Muscle of leg (tissue), 16 donors: ENCODE results near the gene HOXD12. TPM values are rescaled to one million over a fixed set of nuclear protein-coding genes. Genes with fewer than 3 reads are reported as not detected.

ENCODE experiments used
- DNase-seq: peaks from one replicate; pipeline ENCODE4 v3.0.0; 2013
- H3K27ac ChIP-seq: one replicate; pipeline ENCODE4 v1.5.1; 2013; ENCODE audit warnings: mild to moderate bottlenecking, low read length, control low read depth
- H3K27me3 ChIP-seq: one replicate; pipeline ENCODE4 v1.6.1; 2013; ENCODE audit warnings: low read length; ENCODE audit not compliant: control insufficient read depth, insufficient read depth
- H3K36me3 ChIP-seq: one replicate; pipeline ENCODE4 v1.6.1; 2013; ENCODE audit warnings: low read length; ENCODE audit not compliant: control insufficient read depth, insufficient read depth
- H3K4me1 ChIP-seq: one replicate; pipeline ENCODE4 v1.6.1; 2013; ENCODE audit warnings: low read length; ENCODE audit not compliant: control insufficient read depth, insufficient read depth
- H3K4me3 ChIP-seq: one replicate; pipeline ENCODE4 v1.5.1; 2013; ENCODE audit warnings: low read length, control low read depth
- H3K9me3 ChIP-seq: replicated peaks from 2 replicates; pipeline ENCODE4 v1.6.1; 2013; ENCODE audit warnings: low read depth, low read length; ENCODE audit not compliant: control insufficient read depth
- WGBS: methylation state at CpG from one replicate; pipeline ENCODE4 v1.1.5; 2013; ENCODE audit warnings: missing lambda C conversion rate; ENCODE audit not compliant: insufficient coverage; 5-methylcytosine and 5-hydroxymethylcytosine counted together
- long read RNA-seq, 11 donors: transcript quantifications; one replicate each; lab custom pipeline, GENCODE V29; 2026
- polyA plus RNA-seq, 8 donors: library from polyadenylated mRNA; unstranded; fragments of 120-200 nt; gene quantifications; one replicate each; pipeline versions ENCODE4 v1.2.1 to v1.2.3, GENCODE V29; 2013; ENCODE audit warnings: inconsistent platforms in 1 of 8, low replicate concordance in 1 of 8; ENCODE audit not compliant: insufficient read length in 8 of 8, insufficient read depth in 1 of 8
- total RNA-seq: library from RNA; stranded (reverse); fragments of 120-200 nt; gene quantifications from one replicate; pipeline ENCODE4 v1.2.4, GENCODE V29; 2013

Gene HOXD12, protein sequence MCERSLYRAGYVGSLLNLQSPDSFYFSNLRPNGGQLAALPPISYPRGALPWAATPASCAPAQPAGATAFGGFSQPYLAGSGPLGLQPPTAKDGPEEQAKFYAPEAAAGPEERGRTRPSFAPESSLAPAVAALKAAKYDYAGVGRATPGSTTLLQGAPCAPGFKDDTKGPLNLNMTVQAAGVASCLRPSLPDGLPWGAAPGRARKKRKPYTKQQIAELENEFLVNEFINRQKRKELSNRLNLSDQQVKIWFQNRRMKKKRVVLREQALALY
- total RNA-seq (not detected), polyA plus RNA-seq (under 1 TPM in 1 of 8 donors, not detected in 7; 0.15 TPM)
- long read RNA-seq, donor 1 = 0 reads
- long read RNA-seq, donor 2 = 0 reads
- long read RNA-seq, donor 3 = 0 reads
- long read RNA-seq, donor 4 = 0 reads
- long read RNA-seq, donor 5 = 0 reads
- long read RNA-seq, donor 6 = 0 reads
- long read RNA-seq, donor 7 = 0 reads
- long read RNA-seq, donor 8 = 0 reads
- long read RNA-seq, donor 9 = 0 reads
- long read RNA-seq, donor 10 = 0 reads
- long read RNA-seq, donor 11 = 0 reads

DNA sequence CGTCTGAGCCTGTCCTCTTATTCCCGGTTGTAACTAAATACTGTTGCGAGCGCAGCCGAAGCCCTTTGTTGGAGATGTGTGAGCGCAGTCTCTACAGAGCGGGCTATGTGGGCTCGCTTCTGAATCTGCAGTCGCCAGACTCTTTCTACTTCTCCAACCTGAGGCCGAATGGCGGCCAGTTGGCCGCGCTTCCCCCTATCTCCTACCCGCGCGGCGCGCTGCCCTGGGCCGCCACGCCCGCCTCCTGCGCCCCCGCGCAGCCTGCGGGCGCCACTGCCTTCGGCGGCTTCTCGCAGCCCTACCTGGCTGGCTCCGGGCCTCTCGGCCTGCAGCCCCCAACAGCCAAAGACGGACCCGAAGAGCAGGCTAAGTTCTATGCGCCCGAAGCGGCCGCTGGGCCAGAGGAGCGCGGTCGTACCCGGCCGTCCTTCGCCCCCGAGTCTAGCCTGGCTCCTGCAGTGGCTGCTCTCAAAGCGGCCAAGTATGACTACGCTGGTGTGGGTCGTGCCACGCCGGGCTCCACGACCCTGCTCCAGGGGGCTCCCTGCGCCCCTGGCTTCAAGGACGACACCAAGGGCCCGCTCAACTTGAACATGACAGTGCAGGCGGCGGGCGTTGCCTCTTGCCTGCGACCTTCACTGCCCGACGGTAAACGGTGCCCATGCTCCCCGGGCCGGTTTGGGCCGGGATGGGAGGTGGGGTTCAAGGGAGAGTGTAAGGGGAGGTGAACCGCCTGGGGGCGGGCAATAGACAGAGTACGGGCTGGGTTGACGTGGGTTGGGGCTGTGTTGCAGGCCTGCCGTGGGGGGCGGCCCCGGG, at the start of gene HOXD12:
HOXD12 (plus strand) TSS at position 68 of the 819 bp plus-strand sequence; CDS start at position 75, 7 bp downstream.
- no peaks in the 10 kb centered on the region for H3K36me3 ChIP-seq
- no peak within 1 kb of the TSS for H3K4me3 ChIP-seq
- H3K9me3 ChIP-seq = no peaks in the 10 kb centered on the region
- 4% methylated on average over 65 of the region's 70 CpGs for WGBS
- DNase-seq = no peak
- H3K4me1 ChIP-seq = peaks cover 46% of the 10 kb centered on the region
- peaks cover 98% of the 10 kb centered on the region for H3K27me3 ChIP-seq
- H3K27ac ChIP-seq = no peak within 1 kb of the TSS

DNA sequence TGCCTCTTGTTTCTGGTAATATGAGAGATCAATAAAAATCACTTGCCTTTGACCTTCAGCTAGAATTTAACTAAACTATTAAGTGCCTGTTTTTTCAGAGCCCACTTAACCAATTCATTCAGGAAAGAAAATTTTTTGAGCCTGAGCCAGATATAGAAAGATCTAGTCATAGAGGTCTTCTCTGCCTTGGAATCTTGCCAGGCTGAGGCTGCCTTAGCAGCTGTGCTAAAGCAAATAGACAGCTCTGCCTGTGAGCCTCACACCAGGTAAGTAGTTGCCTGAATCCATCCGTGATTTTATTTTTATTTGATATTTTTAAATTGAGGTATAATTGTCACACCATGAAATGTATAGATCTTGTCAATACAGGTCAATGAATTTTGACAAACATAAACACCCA, 43.2 kb upstream of the HOXD12 start:
- DNase-seq = no peak
- no CpG with 5 or more reads among the region's 1 CpG for WGBS
- no peaks in the 10 kb centered on the region for H3K4me1 ChIP-seq
- H3K36me3 ChIP-seq = no peaks in the 10 kb centered on the region
- no peak overlapping the region for H3K27ac ChIP-seq
- H3K4me3 ChIP-seq = no peak overlapping the region
- peaks cover 16% of the 10 kb centered on the region for H3K27me3 ChIP-seq
- no peaks in the 10 kb centered on the region for H3K9me3 ChIP-seq

DNA sequence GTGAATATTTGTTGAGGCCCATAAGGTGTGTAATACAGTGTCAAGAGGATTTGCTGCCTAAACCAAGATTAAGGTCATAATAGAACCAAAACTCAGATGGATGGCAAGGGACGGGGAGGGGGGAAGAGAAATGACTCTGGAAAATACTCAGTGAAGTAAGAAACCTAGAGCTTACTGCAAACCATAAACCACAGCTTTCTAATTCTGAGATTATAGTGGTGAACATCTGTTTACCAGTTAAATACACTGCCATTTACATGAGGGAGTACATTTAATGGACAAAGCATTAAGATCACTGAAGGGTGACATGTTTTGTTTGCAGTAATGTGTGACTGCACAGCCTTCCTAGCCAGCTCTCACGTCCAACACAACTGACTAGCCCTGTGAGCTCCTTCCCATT, 35.6 kb upstream of the HOXD12 start:
- DNase-seq = no peak

DNA sequence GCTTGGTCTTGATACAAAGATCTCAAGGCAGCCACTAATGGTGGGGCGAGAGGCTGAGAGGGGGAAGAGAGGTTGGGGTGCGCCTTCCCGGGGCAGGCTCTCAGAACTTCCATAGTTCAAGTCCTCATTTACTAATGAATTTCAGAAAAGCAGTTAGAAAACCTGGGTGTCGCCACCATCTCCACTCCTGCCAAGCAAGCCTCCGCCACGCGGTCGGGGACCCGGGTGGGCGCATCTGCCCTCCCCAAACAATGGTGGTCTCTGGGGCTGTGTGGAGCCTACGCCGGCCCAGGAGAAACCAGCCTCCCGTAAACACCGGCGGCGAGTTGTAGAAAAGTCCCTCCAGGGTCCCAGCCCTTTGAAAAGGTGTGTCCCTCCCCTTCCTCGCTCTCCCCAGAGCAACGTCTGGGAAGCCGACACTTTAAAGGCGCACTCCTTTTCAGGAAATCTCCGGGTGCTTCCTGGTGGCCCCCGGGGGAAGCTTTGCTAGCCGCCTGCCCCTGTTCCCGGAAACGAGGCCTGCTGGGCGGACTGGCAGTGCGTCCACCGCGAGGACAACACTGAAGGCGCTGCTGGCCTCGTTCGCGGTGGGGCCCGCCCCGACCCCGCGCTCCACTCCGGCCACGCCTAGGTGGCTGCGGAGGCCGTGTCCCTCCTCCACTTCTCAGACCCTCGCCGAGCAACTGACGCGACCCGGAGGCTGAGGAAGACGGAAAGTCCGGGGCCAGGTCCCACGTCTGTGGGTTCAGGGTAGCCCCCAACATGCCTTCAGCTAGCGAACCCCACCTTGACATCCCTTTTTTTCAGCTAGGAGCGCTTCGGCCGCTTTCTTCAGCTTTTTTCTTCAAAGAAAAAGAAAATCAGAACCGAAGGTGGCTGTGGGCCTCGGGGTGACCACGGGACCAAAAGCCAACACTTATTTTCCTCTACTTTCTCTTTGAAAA, 32.7 kb upstream of the HOXD12 start:
- peaks cover 68% of the 10 kb centered on the region for H3K27me3 ChIP-seq
- DNase-seq = no peak

More for the DNA sequence above, 35.6 kb upstream of the HOXD12 start:
- Histone ChIP-seq H3K27me3 (peaks cover 48% of the 10 kb centered on the region), H3K4me3 (no peak overlapping the region), H3K36me3 (no peaks in the 10 kb centered on the region), H3K4me1 (peaks cover 20% of the 10 kb centered on the region), H3K9me3 (no peaks in the 10 kb centered on the region), H3K27ac (no peak overlapping the region)
- no CpG with 5 or more reads among the region's 2 CpGs for WGBS

DNA sequence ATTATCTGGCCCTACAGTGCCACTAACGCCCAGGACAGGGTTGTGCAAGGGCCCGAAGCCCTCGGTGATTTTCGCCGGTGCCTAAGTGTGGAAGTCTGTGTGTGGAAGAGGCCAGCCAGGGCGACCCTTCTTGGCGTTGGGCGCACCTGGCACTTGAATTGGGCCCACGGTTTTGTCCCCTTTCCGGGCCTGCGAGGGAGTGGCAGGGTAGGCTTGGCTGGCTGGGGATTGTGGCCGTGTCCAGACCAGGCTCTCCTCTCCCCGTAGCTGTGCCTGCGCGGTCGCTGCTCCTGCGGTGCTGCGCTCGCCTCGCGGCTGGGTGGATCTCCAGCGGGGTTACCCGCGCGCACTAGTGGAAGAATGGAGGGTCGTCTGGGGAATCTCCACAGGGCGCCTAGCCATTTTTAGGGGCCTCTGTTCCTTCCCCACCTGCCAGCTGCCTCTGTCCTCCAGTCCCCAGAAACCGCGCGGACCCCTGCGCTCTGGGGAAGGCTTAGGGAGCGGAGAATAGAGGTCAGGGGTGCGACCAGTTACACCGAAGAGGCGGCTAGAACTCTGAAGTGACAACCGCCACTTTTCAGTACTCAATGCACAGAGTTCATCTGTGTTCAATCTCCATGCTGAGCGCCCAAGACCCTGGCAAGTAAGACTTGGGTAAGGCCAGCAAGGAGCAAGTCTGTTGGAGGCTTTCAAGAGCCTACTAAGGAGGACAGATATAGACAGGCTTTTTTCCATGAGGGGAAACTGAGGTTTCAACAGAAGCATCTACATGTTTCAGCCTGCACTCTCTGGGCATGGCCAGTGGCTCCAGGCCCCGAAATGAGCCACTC, 31.8 kb upstream of the HOXD12 start:
- peaks cover 25% of the 10 kb centered on the region for H3K4me1 ChIP-seq
- H3K4me3 ChIP-seq = peak overlapping the region; percentile 42
- DNase-seq = no peak
- H3K36me3 ChIP-seq = no peaks in the 10 kb centered on the region
- peaks cover 77% of the 10 kb centered on the region for H3K27me3 ChIP-seq
- 17% methylated on average over 23 of the region's 38 CpGs for WGBS
- no peak overlapping the region for H3K27ac ChIP-seq
- no peaks in the 10 kb centered on the region for H3K9me3 ChIP-seq

More for the DNA sequence above, 32.7 kb upstream of the HOXD12 start:
- Histone ChIP-seq H3K4me1 (peaks cover 25% of the 10 kb centered on the region), H3K9me3 (no peaks in the 10 kb centered on the region), H3K4me3 (peak overlapping the region; percentile 42), H3K27ac (no peak overlapping the region), H3K36me3 (no peaks in the 10 kb centered on the region)
- WGBS = 12% methylated on average over 49 of the region's 56 CpGs

DNA sequence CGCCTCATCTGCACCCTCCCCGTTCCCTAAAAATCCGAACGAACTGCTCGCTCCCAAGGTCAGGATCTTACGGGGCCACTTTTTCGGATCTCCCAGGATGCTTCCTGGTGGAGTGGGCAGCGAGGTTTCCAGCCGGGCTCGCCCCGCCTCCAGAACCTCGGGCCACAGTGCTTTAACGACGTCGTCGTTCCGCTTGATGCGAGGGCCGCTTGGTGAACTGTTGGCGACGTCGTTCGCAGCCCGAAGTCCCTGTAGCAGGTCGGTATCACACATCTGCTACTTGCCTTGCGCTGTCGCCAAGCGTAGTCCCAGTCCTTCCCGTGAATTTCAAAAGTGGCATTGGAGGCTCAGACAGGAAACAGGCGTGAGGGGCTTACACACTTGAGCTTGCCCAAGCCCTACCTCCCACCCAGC, 31.2 kb upstream of the HOXD12 start:
- peaks cover 83% of the 10 kb centered on the region for H3K27me3 ChIP-seq
- no peak for DNase-seq
- H3K9me3 ChIP-seq = no peaks in the 10 kb centered on the region
- peaks cover 28% of the 10 kb centered on the region for H3K4me1 ChIP-seq
- no peaks in the 10 kb centered on the region for H3K36me3 ChIP-seq
- no peak overlapping the region for H3K27ac ChIP-seq
- H3K4me3 ChIP-seq = no peak overlapping the region
- WGBS = 13% methylated on average over 30 of the region's 30 CpGs

DNA sequence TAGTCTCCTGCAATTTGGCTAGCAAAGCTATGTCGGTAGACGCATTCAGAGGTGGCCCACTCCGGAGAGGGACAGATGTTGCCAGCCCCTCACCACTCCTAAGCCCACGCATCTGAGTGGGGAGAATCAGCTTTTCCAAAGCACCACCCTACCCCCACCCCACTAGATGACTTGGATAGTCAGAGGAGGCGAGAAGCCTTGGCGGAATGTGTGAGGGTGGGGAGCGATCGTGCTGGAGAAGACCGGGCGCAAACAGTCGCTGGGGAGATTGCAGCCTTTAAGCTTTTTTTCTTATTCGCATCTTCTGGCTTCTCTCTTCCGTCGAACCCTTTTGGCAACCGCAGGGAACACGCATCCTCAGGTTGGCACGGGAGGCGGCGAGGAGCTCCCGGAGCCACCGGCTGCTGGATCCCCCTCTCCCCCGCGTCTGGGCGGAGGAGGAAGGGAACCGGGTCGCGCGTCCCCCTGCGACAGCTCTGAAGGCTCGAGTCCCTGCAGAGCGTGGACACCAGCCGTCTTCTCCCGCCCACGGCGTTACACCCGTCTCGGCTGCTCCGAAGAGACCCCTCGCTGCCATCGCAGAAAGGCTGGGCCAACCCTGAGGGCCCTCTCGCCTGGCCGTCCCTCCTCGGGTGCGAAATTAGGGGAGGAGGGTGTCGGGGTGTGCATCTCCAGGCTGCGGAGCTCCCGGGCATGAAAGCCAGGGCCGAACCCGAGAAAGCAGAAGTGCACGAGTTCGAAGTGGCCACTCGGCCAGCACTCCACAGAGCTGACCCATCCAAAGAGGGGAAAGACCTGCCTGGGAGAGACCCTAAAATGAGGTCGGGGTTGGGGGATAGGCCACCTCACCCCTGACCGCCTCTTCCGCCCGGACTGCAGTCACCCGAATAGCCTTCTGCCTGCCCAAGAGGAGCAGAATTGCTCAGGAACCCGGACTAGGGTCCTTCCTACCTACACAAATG, 28.0 kb upstream of the HOXD12 start:
- peaks cover 97% of the 10 kb centered on the region for H3K27me3 ChIP-seq
- H3K27ac ChIP-seq = no peak overlapping the region
- no peaks in the 10 kb centered on the region for H3K9me3 ChIP-seq
- H3K36me3 ChIP-seq = no peaks in the 10 kb centered on the region
- 10% methylated on average over 43 of the region's 58 CpGs for WGBS
- no peak overlapping the region for H3K4me3 ChIP-seq
- peaks cover 28% of the 10 kb centered on the region for H3K4me1 ChIP-seq
- no peak for DNase-seq

DNA sequence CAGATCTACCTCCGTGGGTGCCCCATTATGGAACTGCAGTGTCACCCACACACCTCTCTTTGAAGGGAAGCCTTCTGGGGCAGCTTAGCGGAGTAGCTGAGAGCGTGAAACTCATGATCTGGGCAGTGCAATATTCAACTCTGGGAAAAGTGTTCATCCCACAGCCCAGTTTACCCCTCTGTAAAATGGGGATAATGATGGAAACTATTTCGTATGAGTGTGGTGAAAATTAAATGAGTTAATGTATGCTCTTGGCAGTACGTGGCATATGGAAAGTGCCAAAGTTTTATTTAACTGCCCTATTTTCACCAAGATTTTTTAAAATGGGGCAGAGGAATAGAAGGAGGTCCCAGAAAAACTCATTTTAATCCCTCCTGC, 27.3 kb upstream of the HOXD12 start:
- no peak for DNase-seq
- WGBS = 14% methylated on average over 1 of the region's 5 CpGs

More for the DNA sequence above, 27.3 kb upstream of the HOXD12 start:
- Histone ChIP-seq H3K27me3 (peaks cover 94% of the 10 kb centered on the region), H3K4me1 (peaks cover 21% of the 10 kb centered on the region), H3K27ac (no peak overlapping the region), H3K9me3 (no peaks in the 10 kb centered on the region), H3K36me3 (no peaks in the 10 kb centered on the region), H3K4me3 (no peak overlapping the region)
